Transverse colon (tissue), 4 donors: ENCODE measurements around the gene ZNF414. TPM values are rescaled to one million over a fixed set of nuclear protein-coding genes. Genes with fewer than 3 reads are reported as not detected.
A peak's percentile ranks its signal among the peaks of the same experiment; 100 is the strongest.

Source experiments
- DNase-seq: peaks from one replicate; pipeline ENCODE4 v3.0.0-alpha.2; 2019
- H3K27ac ChIP-seq, 4 donors: fragments of 200-600 bp; sonication (generic); 2 replicates each; pipeline ENCODE4 v1.5.1; 2016 to 2018; ENCODE audit warnings: inconsistent platforms in 4 of 4
- H3K27me3 ChIP-seq: fragments of 200-600 bp; sonication (generic); 2 replicates; pipeline ENCODE4 v1.5.1; 2017; ENCODE audit warnings: inconsistent platforms
- H3K36me3 ChIP-seq, 4 donors: fragments of 200-600 bp; sonication (generic); 2 replicates each; pipeline ENCODE4 v1.5.1; 2017 to 2019; ENCODE audit warnings: inconsistent platforms in 4 of 4
- H3K4me1 ChIP-seq, 4 donors: fragments of 200-600 bp; sonication (generic); 2 replicates each; pipeline ENCODE4 v1.5.1; 2017 to 2020; ENCODE audit warnings: inconsistent platforms in 4 of 4
- H3K4me3 ChIP-seq, 4 donors: fragments of 200-600 bp; sonication (generic); 1 replicate in 1 of 4; 2 replicates in 3 of 4; pipeline versions ENCODE4 v1.5.1 to v1.6.1; 2017 to 2019; ENCODE audit warnings: inconsistent platforms in 4 of 4
- H3K9me3 ChIP-seq, 2 donors: fragments of 200-600 bp; sonication (generic); 2 replicates each; pipeline ENCODE4 v1.5.1; 2017 to 2019; ENCODE audit warnings: inconsistent platforms in 2 of 2
- CTCF ChIP-seq, 5 experiments: fragments of 200-600 bp in 3 of 5; fragments of 450-650 bp in 2 of 5; sonication (generic) in 3 of 5; IDR thresholded peaks; 1 replicate in 2 of 5; 2 replicates in 3 of 5; pipeline ENCODE4 v1.5.1; 2016 to 2017; ENCODE audit warnings: antibody characterized with exemption in 5 of 5, inconsistent platforms in 3 of 5, mild to moderate bottlenecking in 2 of 5, moderate library complexity in 1 of 5
- EP300 ChIP-seq: sonication (generic); formaldehyde crosslinking; IDR thresholded peaks from one replicate; pipeline ENCODE4 v1.6.1; 2017; ENCODE audit warnings: antibody characterized with exemption, low read depth
- POLR2A ChIP-seq: fragments of 450-650 bp; IDR thresholded peaks from one replicate; pipeline ENCODE4 v1.6.1; 2016; ENCODE audit warnings: antibody characterized with exemption, mild to moderate bottlenecking, moderate library complexity
- POLR2AphosphoS5 ChIP-seq, 3 donors: sonication (generic); formaldehyde crosslinking; IDR thresholded peaks; one replicate each; pipeline ENCODE4 v1.6.1; 2016; ENCODE audit warnings: antibody characterized with exemption in 3 of 3
- WGBS, 2 donors: methylation state at CpG; one replicate each; pipeline ENCODE4 v1.1.5; 2018; ENCODE audit warnings: low coverage in 1 of 2; 5-methylcytosine and 5-hydroxymethylcytosine counted together
- in situ Hi-C, 4 donors: fragments of 200-750 bp; cut with MboI; loops; one replicate each; pipeline versions ENCODE4 v1.15.0 to v1.15.1; 2017; ENCODE audit warnings: low sequenced_read_pairs in 3 of 4, low pct_ligation_motif_present in 1 of 4, low pct_unique_long_range_greater_than_20kb in 1 of 4
- intact Hi-C: fragments of 100-400 bp; cut with DNase I; formaldehyde crosslinking; loops from one replicate; pipeline ENCODE4 v1.15.1; 2023; ENCODE audit warnings: low total_unique reads
- total RNA-seq, 4 donors: library from RNA; depleted of rRNA; stranded (reverse); fragments of >200 nt; gene quantifications; one replicate each; pipeline ENCODE4 v1.1.0, GENCODE V29; 2016

Gene ZNF414
- total RNA-seq, 4 donors from 2014 or later: 7.8 to 13.8 (median 11.0) TPM

- TF ChIP-seq EP300 (no peak), POLR2A (no peak), POLR2AphosphoS5 (IDR thresholded peaks at IDR 0.05) (no peak), CTCF (IDR thresholded peaks at IDR 0.05) (no peak)
- H3K4me3 ChIP-seq: no peak overlapping the region
- no peaks in the 10 kb centered on the region for H3K9me3 ChIP-seq
- WGBS, 2 donors: 95% methylated on average over 35 of the region's 35 CpGs; no CpG with 5 or more reads in 1 of the 2 donors
- intact Hi-C loops: no loop called here
- DNase-seq: no peak
- no peaks in the 10 kb centered on the region for H3K27me3 ChIP-seq
- in situ Hi-C loops: no loop called here
- no peaks in the 10 kb centered on the region for H3K36me3 ChIP-seq
- peaks cover 0 to 15% (median 3%) of the 10 kb centered on the region in 4 donors for H3K4me1 ChIP-seq
- H3K27ac ChIP-seq: no peak overlapping the region
These were observed 16.2 kb upstream of the ZNF414 start for GRCh38 chr19:8530061-8530679.

- no peaks in the 10 kb centered on the region for H3K27me3 ChIP-seq
- no peak overlapping the region for H3K27ac ChIP-seq
- intact Hi-C loops (no loop called here), in situ Hi-C loops (no loop called here)
- 71 to 100% methylated on average over 1 to 4 of the region's 4 CpGs for WGBS, 2 donors
- peaks cover 0 to 15% (median 5%) of the 10 kb centered on the region in 4 donors for H3K4me1 ChIP-seq
- no peaks in the 10 kb centered on the region for H3K36me3 ChIP-seq
- no peak overlapping the region for H3K4me3 ChIP-seq
- no peak for TF ChIP-seq POLR2A
- TF ChIP-seq POLR2AphosphoS5 (IDR thresholded peaks at IDR 0.05): no peak
- TF ChIP-seq CTCF (IDR thresholded peaks at IDR 0.05): no peak
- H3K9me3 ChIP-seq: no peaks in the 10 kb centered on the region
- no peak for DNase-seq
These were observed 15.5 kb upstream of the ZNF414 start for GRCh38 chr19:8529369-8530006.

- no peaks in the 10 kb centered on the region for H3K9me3 ChIP-seq
- H3K4me1 ChIP-seq: peaks cover 0 to 15% (median 5%) of the 10 kb centered on the region in 4 donors
- in situ Hi-C loops: no loop called here
- no peaks in the 10 kb centered on the region for H3K27me3 ChIP-seq
- intact Hi-C loops: no loop called here
- H3K27ac ChIP-seq: no peak overlapping the region
- WGBS, 2 donors: 39 to 49% methylated on average over 2 to 4 of the region's 4 CpGs
- DNase-seq: no peak
- H3K4me3 ChIP-seq: no peak overlapping the region
- TF ChIP-seq CTCF (IDR thresholded peaks at IDR 0.05): no peak
- TF ChIP-seq POLR2A: no peak
- no peak for TF ChIP-seq POLR2AphosphoS5 (IDR thresholded peaks at IDR 0.05)
- no peak for TF ChIP-seq EP300
- no peaks in the 10 kb centered on the region for H3K36me3 ChIP-seq
These were observed 14.5 kb upstream of the ZNF414 start for GRCh38 chr19:8528500-8528899.

GRCh38 chr19:8526345-8527091 lies 12.6 kb upstream of the ZNF414 start:
- WGBS, 2 donors: 25 to 30% methylated on average over 4 to 41 of the region's 57 CpGs
- no peaks in the 10 kb centered on the region for H3K27me3 ChIP-seq
- peak overlapping the region; percentile 94 to 97 (median 96) for H3K27ac ChIP-seq
- no peaks in the 10 kb centered on the region for H3K9me3 ChIP-seq
- no peaks in the 10 kb centered on the region for H3K36me3 ChIP-seq
- DNase-seq: peak; percentile 92
- in situ Hi-C loops: no loop called here
- peaks cover 0 to 6% (median 5%) of the 10 kb centered on the region in 4 donors for H3K4me1 ChIP-seq
- TF ChIP-seq POLR2A (peak; percentile 50), EP300 (no peak), POLR2AphosphoS5 (IDR thresholded peaks at IDR 0.05) (peak; percentile 13 to 70 (median 33)), CTCF (IDR thresholded peaks at IDR 0.05) (no peak)
- peak overlapping the region; percentile 72 to 93 (median 82) for H3K4me3 ChIP-seq
- intact Hi-C loops: no loop called here
